OCI-LY7 (cell line): ENCODE measurements around the gene EPHA10. TPM values are rescaled to one million over a fixed set of nuclear protein-coding genes. Genes with fewer than 3 reads are reported as not detected.

Experiments used
- BruUV-seq: library from RNA; stranded (reverse); fragments of 400-500 nt; replicated peaks from 2 replicates; lab custom pipeline; 2021; lab: Mats Ljungman, UMichigan
- CTCF ChIA-PET: fragments of 300-600 bp; sonication (Branson Sonifier 250); formaldehyde crosslinking; loops from one replicate; lab custom pipeline; 2022; ENCODE audit warnings: antibody characterized with exemption; ENCODE audit not compliant: unreplicated experiment; lab: Charles Lee
- POLR2A ChIA-PET: fragments of 300-600 bp; sonication (Branson Sonifier 250); formaldehyde crosslinking; loops from one replicate; lab custom pipeline; 2022; ENCODE audit warnings: antibody characterized with exemption; lab: Charles Lee
- DNase-seq: peaks from one replicate; pipeline ENCODE4 v3.0.0-alpha.2; 2015; ENCODE audit warnings: low spot score
- H2AFZ ChIP-seq: fragments of 200-600 bp; sonication (generic), shearing (Covaris generic); 2 replicates; pipeline ENCODE4 v1.6.1; 2014; ENCODE audit warnings: mild to moderate bottlenecking, antibody characterized with exemption, low read length, moderate library complexity
- H3K27ac ChIP-seq: fragments of 200-600 bp; sonication (generic); 2 replicates; pipeline ENCODE4 v1.5.1; 2014; ENCODE audit warnings: mixed run types, low read depth, mild to moderate bottlenecking, moderate library complexity, low read length, inconsistent platforms; ENCODE audit not compliant: poor library complexity, severe bottlenecking
- H3K36me3 ChIP-seq: fragments of 200-600 bp; sonication (generic); 2 replicates; pipeline ENCODE4 v1.6.1; 2014; ENCODE audit warnings: mild to moderate bottlenecking, antibody characterized with exemption, low read length, moderate library complexity, mixed read lengths; ENCODE audit not compliant: insufficient read depth
- H3K4me1 ChIP-seq: fragments of 200-600 bp; sonication (generic); 2 replicates; pipeline ENCODE4 v1.5.1; 2014; ENCODE audit warnings: mild to moderate bottlenecking, low read length; ENCODE audit not compliant: insufficient read depth, poor library complexity, severe bottlenecking
- H3K4me2 ChIP-seq: fragments of 200-600 bp; sonication (generic); 2 replicates; pipeline ENCODE4 v1.6.1; 2014; ENCODE audit warnings: mild to moderate bottlenecking, low read length
- H3K4me3 ChIP-seq: fragments of 200-600 bp; sonication (generic); 2 replicates; pipeline ENCODE4 v1.5.1; 2014; ENCODE audit warnings: mild to moderate bottlenecking, low read depth, low read length; ENCODE audit not compliant: poor library complexity, severe bottlenecking
- H3K79me2 ChIP-seq: fragments of 200-600 bp; sonication (generic); 2 replicates; pipeline ENCODE4 v1.6.1; 2016; ENCODE audit warnings: low read depth, mild to moderate bottlenecking, low read length, moderate library complexity, mixed read lengths; ENCODE audit not compliant: insufficient read depth
- H3K9me2 ChIP-seq: fragments of 200-600 bp; sonication (generic); 2 replicates; pipeline ENCODE4 v1.6.1; 2016; ENCODE audit warnings: mild to moderate bottlenecking, low read length, mixed read lengths; ENCODE audit not compliant: insufficient read depth
- H3K9me3 ChIP-seq: fragments of 200-600 bp; sonication (generic); 2 replicates; pipeline ENCODE4 v1.6.1; 2014; ENCODE audit warnings: mild to moderate bottlenecking, mixed run types, low read length, mixed read lengths
- H4K20me1 ChIP-seq: fragments of 200-600 bp; sonication (generic); 2 replicates; pipeline ENCODE4 v1.6.1; 2014; ENCODE audit warnings: mild to moderate bottlenecking, antibody characterized with exemption, low read length, moderate library complexity, mixed read lengths; ENCODE audit not compliant: insufficient read depth
- CTCF ChIP-seq: fragments of 200-600 bp; sonication (generic); conservative IDR thresholded peaks from 2 replicates; pipeline ENCODE4 v1.5.1; 2014; ENCODE audit warnings: mild to moderate bottlenecking, antibody characterized with exemption, low read length, moderate library complexity, mixed read lengths
- EZH2phosphoT487 ChIP-seq: fragments of 200-600 bp; sonication (generic); IDR thresholded peaks from 2 replicates; pipeline ENCODE4 v1.6.1; 2018; ENCODE audit warnings: low read depth, borderline replicate concordance, mild to moderate bottlenecking, mixed run types, antibody characterized with exemption, low read length, moderate library complexity, mixed read lengths
- intact Hi-C: fragments of 100-400 bp; cut with micrococcal nuclease; formaldehyde crosslinking; loops from one replicate; pipeline ENCODE4 v1.10.0; 2022; ENCODE audit not compliant: unreplicated experiment
- small RNA-seq: library from RNA; depleted of rRNA; stranded (forward); fragments of <200 nt; gene quantifications from one replicate; pipeline ENCODE3, GENCODE V24; 2014
- total RNA-seq, 2 experiments: library from RNA; depleted of rRNA in 1 of 2; stranded (reverse); fragments of >200 nt in 1 of 2; shearing (Covaris generic) in 1 of 2; gene quantifications; 2 replicates each; pipeline ENCODE4 v1.2.3, GENCODE V29; 2014 to 2022

The EPHA10 gene
- total RNA-seq, 2 experiments from 2014 or later, result not detected

GRCh38 chr1:37667023-37667671 is 97.8 kb downstream of the EPHA10 start:
- no peaks in the 10 kb centered on the region for H3K9me3 ChIP-seq
- TF ChIP-seq EZH2phosphoT487 (no peak), CTCF (no peak)
- no peaks in the 10 kb centered on the region for H3K79me2 ChIP-seq
- no peaks in the 10 kb centered on the region for H4K20me1 ChIP-seq
- ChIA-PET POLR2A (interaction anchor here (0.6 to 1.6 kb wide), 3 partner anchors 8 to 153 kb away, joined by 3 to 6 read pairs (median 5); partner anchors contain the start of gene MEAF6), CTCF (no interaction called here)
- H3K27ac ChIP-seq, result no peak overlapping the region
- peaks cover 10% of the 10 kb centered on the region for H3K4me1 ChIP-seq
- H3K9me2 ChIP-seq, result no peaks in the 10 kb centered on the region
- H2AFZ ChIP-seq, result no peak overlapping the region
- no peak for DNase-seq
- no peak overlapping the region for H3K4me3 ChIP-seq
- no peak overlapping the region for H3K4me2 ChIP-seq
- intact Hi-C loops, result no loop called here
- no TSS peak for BruUV-seq
- H3K36me3 ChIP-seq, result no peaks in the 10 kb centered on the region

- Histone ChIP-seq H3K4me2 (no peak overlapping the region), H3K79me2 (no peaks in the 10 kb centered on the region), H3K27ac (no peak overlapping the region), H2AFZ (no peak overlapping the region), H3K4me3 (no peak overlapping the region), H3K9me3 (no peaks in the 10 kb centered on the region), H4K20me1 (no peaks in the 10 kb centered on the region), H3K4me1 (peaks cover 15% of the 10 kb centered on the region), H3K36me3 (no peaks in the 10 kb centered on the region), H3K9me2 (no peaks in the 10 kb centered on the region)
- CTCF ChIA-PET, result interaction anchor here (0.7 kb wide), 1 partner anchor 59 kb away, joined by 3 read pairs; no protein-coding TSS in a partner anchor
- POLR2A ChIA-PET, result interaction anchor here (0.6 to 1.6 kb wide), 3 partner anchors 9 to 152 kb away, joined by 3 to 6 read pairs (median 5); partner anchors contain the start of gene MEAF6
- BruUV-seq, result no TSS peak
- intact Hi-C loops, result no loop called here
- TF ChIP-seq CTCF, result no peak
- no peak for TF ChIP-seq EZH2phosphoT487
- no peak for DNase-seq
Observed at GRCh38 chr1:37666241-37666867, 98.6 kb downstream of the EPHA10 start.

Small RNAs within 50 kb of the gene (small RNA-seq; reads per million reads assigned to genes)
- gene RF00019, result not detected

Other genes starting within 250 kb of the EPHA10 start
- gene SNIP1, start 210.8 kb downstream of the EPHA10 start, total RNA-seq (2014; rRNA removed; shearing (Covaris generic)), result 14.7 and 19.2 TPM in 2 replicates
- gene SNIP1, start 210.8 kb downstream of the EPHA10 start, total RNA-seq (2022), result 24.2 and 24.7 TPM in 2 replicates
- gene DNALI1, start 208.2 kb downstream of the EPHA10 start, total RNA-seq (2014; rRNA removed; shearing (Covaris generic)), result not detected in 2 replicates
- not detected in 2 replicates for gene DNALI1, start 208.2 kb downstream of the EPHA10 start, total RNA-seq (2022)
- gene GNL2, start 169.2 kb downstream of the EPHA10 start, total RNA-seq (2014; rRNA removed; shearing (Covaris generic)), result 107 and 112 TPM in 2 replicates
- gene GNL2, start 169.2 kb downstream of the EPHA10 start, total RNA-seq (2022), result 66.8 and 72.1 TPM in 2 replicates
- gene RSPO1, start 130.2 kb downstream of the EPHA10 start, total RNA-seq (2014; rRNA removed; shearing (Covaris generic)), result not detected in 2 replicates
- not detected in 2 replicates for gene RSPO1, start 130.2 kb downstream of the EPHA10 start, total RNA-seq (2022)
- 55.2 and 60.0 TPM in 2 replicates for gene CDCA8, start 72.6 kb downstream of the EPHA10 start, total RNA-seq (2014; rRNA removed; shearing (Covaris generic))
- 111 and 126 TPM in 2 replicates for gene CDCA8, start 72.6 kb downstream of the EPHA10 start, total RNA-seq (2022)
- gene MANEAL, start 28.7 kb upstream of the EPHA10 start, total RNA-seq (2014; rRNA removed; shearing (Covaris generic)), result 11.8 and 27.1 TPM in 2 replicates
- gene MANEAL, start 28.7 kb upstream of the EPHA10 start, total RNA-seq (2022), result 18.2 and 20.0 TPM in 2 replicates
- gene C1orf122, start 42.7 kb upstream of the EPHA10 start, total RNA-seq (2014; rRNA removed; shearing (Covaris generic)), result 18.9 and 26.0 TPM in 2 replicates
- gene C1orf122, start 42.7 kb upstream of the EPHA10 start, total RNA-seq (2022), result 21.4 and 29.7 TPM in 2 replicates
- 27.6 and 33.6 TPM in 2 replicates for gene YRDC, start 43.1 kb upstream of the EPHA10 start, total RNA-seq (2014; rRNA removed; shearing (Covaris generic))
- gene YRDC, start 43.1 kb upstream of the EPHA10 start, total RNA-seq (2022), result 24.4 and 28.0 TPM in 2 replicates
- gene MTF1, start 94.5 kb upstream of the EPHA10 start, total RNA-seq (2014; rRNA removed; shearing (Covaris generic)), result 1.6 and 1.8 TPM in 2 replicates
- gene MTF1, start 94.5 kb upstream of the EPHA10 start, total RNA-seq (2022), result 12.7 and 16.5 TPM in 2 replicates
- gene INPP5B, start 181.9 kb upstream of the EPHA10 start, total RNA-seq (2014; rRNA removed; shearing (Covaris generic)), result 47.8 and 49.7 TPM in 2 replicates
- gene INPP5B, start 181.9 kb upstream of the EPHA10 start, total RNA-seq (2022), result 63.0 and 72.9 TPM in 2 replicates
- gene SF3A3, start 224.9 kb upstream of the EPHA10 start, total RNA-seq (2014; rRNA removed; shearing (Covaris generic)), result 89.5 and 155 TPM in 2 replicates
- gene SF3A3, start 224.9 kb upstream of the EPHA10 start, total RNA-seq (2022), result 106 and 133 TPM in 2 replicates
- 0.21 and 0.63 TPM in 2 replicates for gene FHL3, start 240.4 kb upstream of the EPHA10 start, total RNA-seq (2014; rRNA removed; shearing (Covaris generic))
- gene FHL3, start 240.4 kb upstream of the EPHA10 start, total RNA-seq (2022), result 1.2 and 1.8 TPM in 2 replicates
- 43.8 and 61.1 TPM in 2 replicates for gene UTP11, start 247.6 kb upstream of the EPHA10 start, total RNA-seq (2014; rRNA removed; shearing (Covaris generic))
- gene UTP11, start 247.6 kb upstream of the EPHA10 start, total RNA-seq (2022), result 40.1 and 42.1 TPM in 2 replicates